Gastroesophageal sphincter (tissue), 4 donors: ENCODE results near the gene PLCB1. TPM values are rescaled to one million over a fixed set of nuclear protein-coding genes. Genes with fewer than 3 reads are reported as not detected.
"Not testable (repeated sequence)": the region's sequence is repeated elsewhere in the genome, so short reads cannot be mapped to it uniquely, and the experiment has no call there.

Experiments
- ATAC-seq: fragments of 150-250 bp; one replicate; pipeline ENCODE4 v1.9.1; 2016; ENCODE audit warnings: mild to moderate bottlenecking, moderate library complexity
- H3K27ac ChIP-seq, 4 donors: fragments of 200-600 bp; sonication (generic) in 3 of 4; 1 replicate in 3 of 4; 2 replicates in 1 of 4; pipeline ENCODE4 v1.5.1; 2016 to 2019
- H3K27me3 ChIP-seq: fragments of 200-600 bp; sonication (generic); one replicate; pipeline ENCODE4 v1.5.1; 2019
- H3K36me3 ChIP-seq, 2 donors: fragments of 200-600 bp; sonication (generic); one replicate each; pipeline ENCODE4 v1.5.1; 2019; ENCODE audit warnings: control low read depth in 1 of 2
- H3K4me1 ChIP-seq, 3 donors: fragments of 200-600 bp; sonication (generic); 1 replicate in 2 of 3; 2 replicates in 1 of 3; pipeline ENCODE4 v1.5.1; 2016 to 2019; ENCODE audit warnings: control low read depth in 2 of 3
- H3K4me3 ChIP-seq, 2 donors: fragments of 200-600 bp; sonication (generic); one replicate each; pipeline ENCODE4 v1.5.1; 2019; ENCODE audit warnings: mild to moderate bottlenecking in 1 of 2, moderate library complexity in 1 of 2
- H3K9me3 ChIP-seq, 3 donors: fragments of 200-600 bp; sonication (generic); one replicate each; pipeline ENCODE4 v1.5.1; 2017 to 2019; ENCODE audit warnings: control low read depth in 2 of 3
- EP300 ChIP-seq: sonication (generic); formaldehyde crosslinking; IDR thresholded peaks from one replicate; pipeline ENCODE4 v1.6.1; 2017; ENCODE audit warnings: antibody characterized with exemption, mild to moderate bottlenecking
- POLR2A ChIP-seq, 2 donors: fragments of 450-650 bp; IDR thresholded peaks; one replicate each; pipeline ENCODE4 v1.6.1; 2017; ENCODE audit warnings: antibody characterized with exemption in 2 of 2, mild to moderate bottlenecking in 2 of 2, moderate library complexity in 1 of 2
- POLR2AphosphoS5 ChIP-seq: sonication (generic); formaldehyde crosslinking; IDR thresholded peaks from one replicate; pipeline ENCODE4 v1.6.1; 2017; ENCODE audit warnings: antibody characterized with exemption
- WGBS, 2 donors: methylation state at CpG; one replicate each; pipeline ENCODE4 v1.1.5; 2018; ENCODE audit warnings: low coverage in 1 of 2; 5-methylcytosine and 5-hydroxymethylcytosine counted together
- total RNA-seq, 4 donors: library from RNA; depleted of rRNA; stranded (reverse); fragments of >200 nt; gene quantifications; one replicate each; pipeline ENCODE4 v1.1.0, GENCODE V29; 2016
- TF ChIP-seq, protein P1 (sequence below), 4 experiments: fragments of 200-600 bp in 2 of 4; fragments of 450-650 bp in 2 of 4; sonication (generic) in 1 of 4; IDR thresholded peaks; one replicate each; pipeline ENCODE4 v1.5.1; 2017 to 2019; ENCODE audit warnings: antibody characterized with exemption in 4 of 4, mild to moderate bottlenecking in 2 of 4, moderate library complexity in 2 of 4

The PLCB1 gene
- total RNA-seq, 4 donors from 2014 or later, result 60.8 to 104 (median 69.0) TPM

DNA sequence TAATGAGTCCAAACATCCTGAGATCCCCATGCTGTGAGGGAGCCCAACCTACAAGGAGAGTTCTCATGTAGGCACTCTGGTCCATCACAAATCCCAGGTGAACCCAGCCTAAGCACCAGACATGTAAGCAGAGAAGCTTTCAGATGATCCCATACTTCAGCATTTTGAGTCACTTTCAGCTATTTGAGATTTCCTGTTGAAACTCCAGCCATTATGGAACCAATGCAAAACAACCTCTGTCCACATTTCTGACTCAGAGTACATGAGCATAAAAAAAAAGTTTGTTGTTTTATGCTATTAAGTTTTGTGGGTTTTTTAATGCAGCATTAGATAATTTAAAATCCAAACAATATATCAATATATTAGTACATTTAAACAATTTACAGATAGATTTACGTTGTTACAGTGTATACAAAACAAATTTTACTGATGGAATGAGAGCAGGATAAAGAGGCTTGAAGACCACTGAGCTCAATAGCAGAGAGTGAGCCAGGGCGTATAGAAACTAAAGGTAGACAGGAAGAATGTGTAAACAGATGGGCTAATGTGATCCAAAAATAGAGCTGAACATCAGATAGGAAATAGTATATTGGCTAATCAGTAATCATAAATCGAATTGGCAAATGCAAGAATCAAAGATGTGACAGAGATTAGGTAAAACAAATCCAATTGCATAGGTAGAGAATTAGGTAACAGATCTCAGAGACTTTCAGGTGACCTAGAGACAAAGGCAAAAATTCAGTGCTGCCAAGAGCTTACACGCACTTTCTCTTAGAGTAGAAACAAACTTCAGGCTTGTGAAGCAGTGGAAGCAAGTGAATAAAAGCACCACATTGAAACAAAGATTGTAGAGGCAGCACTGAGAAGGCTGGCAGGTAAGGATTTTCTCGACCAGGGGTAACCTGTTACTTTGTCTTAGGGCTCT, 36.2 kb upstream of the PLCB1 start:
- Histone ChIP-seq H3K27me3 (no peaks in the 10 kb centered on the region), H3K36me3 (no peaks in the 10 kb centered on the region), H3K9me3 (no peaks in the 10 kb centered on the region), H3K4me1 (peaks cover 9 to 34% (median 9%) of the 10 kb centered on the region in 3 donors), H3K4me3 (no peak overlapping the region), H3K27ac (peak overlapping the region in 1 of 4 donors; percentile 75)
- TF ChIP-seq POLR2A (IDR thresholded peaks at IDR 0.05), result no peak
- TF ChIP-seq POLR2AphosphoS5, result no peak
- no peak for TF ChIP-seq EP300
- TF ChIP-seq, protein P1, sequence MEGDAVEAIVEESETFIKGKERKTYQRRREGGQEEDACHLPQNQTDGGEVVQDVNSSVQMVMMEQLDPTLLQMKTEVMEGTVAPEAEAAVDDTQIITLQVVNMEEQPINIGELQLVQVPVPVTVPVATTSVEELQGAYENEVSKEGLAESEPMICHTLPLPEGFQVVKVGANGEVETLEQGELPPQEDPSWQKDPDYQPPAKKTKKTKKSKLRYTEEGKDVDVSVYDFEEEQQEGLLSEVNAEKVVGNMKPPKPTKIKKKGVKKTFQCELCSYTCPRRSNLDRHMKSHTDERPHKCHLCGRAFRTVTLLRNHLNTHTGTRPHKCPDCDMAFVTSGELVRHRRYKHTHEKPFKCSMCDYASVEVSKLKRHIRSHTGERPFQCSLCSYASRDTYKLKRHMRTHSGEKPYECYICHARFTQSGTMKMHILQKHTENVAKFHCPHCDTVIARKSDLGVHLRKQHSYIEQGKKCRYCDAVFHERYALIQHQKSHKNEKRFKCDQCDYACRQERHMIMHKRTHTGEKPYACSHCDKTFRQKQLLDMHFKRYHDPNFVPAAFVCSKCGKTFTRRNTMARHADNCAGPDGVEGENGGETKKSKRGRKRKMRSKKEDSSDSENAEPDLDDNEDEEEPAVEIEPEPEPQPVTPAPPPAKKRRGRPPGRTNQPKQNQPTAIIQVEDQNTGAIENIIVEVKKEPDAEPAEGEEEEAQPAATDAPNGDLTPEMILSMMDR (IDR thresholded peaks at IDR 0.05), result no peak
- WGBS, 2 donors, result 61 to 83% methylated on average over 3 to 5 of the region's 5 CpGs
- ATAC-seq, result no peak

DNA sequence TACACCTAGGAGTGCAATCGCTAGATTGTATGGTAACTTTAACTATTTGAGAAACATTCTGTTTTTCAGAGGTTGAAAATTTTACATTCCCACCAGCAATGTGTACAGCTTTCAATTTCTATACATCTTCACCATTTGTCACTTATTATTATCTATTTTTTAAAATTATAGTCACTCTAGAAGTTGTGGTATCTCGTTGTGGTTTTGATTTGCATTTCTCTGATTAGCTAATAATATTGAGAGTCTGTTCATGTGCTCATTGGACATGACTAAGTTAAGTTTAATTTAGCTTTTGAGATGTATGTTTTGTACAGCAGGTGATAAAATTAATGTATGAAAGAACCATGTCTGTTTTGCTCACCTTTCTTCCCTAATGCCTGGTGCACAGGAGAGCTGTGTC, 34.8 kb upstream of the PLCB1 start:
- no peak for ATAC-seq
- WGBS, 2 donors, result 39 to 97% methylated on average over 2 of the region's 2 CpGs
- Histone ChIP-seq H3K9me3 (no peaks in the 10 kb centered on the region), H3K36me3 (no peaks in the 10 kb centered on the region), H3K4me3 (no peak overlapping the region), H3K27me3 (no peaks in the 10 kb centered on the region), H3K27ac (no peak overlapping the region), H3K4me1 (peaks cover 9 to 34% (median 9%) of the 10 kb centered on the region in 3 donors)
- TF ChIP-seq POLR2AphosphoS5 (no peak), POLR2A (IDR thresholded peaks at IDR 0.05) (no peak), EP300 (no peak)
- TF ChIP-seq, protein P1 (IDR thresholded peaks at IDR 0.05), result no peak

DNA sequence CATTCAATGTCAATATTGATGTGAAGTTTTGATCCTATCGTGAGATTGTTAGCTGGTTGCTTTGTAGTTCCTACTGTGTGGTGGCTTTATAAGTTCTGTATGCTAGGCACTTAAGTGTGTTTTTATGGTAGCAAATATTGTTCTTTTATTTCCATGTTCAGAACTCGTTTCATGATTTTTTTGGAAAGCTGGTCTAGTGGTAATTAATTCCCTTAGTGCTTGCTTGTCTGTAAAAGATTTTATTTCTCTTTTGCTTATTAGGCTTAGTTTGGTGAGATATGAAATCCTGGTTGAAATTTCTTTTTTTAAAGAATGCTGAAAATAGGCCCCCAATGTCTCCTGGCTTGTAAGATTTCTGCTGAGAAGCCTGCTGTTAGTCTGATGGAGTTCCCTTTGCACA, 27.8 kb upstream of the PLCB1 start:
- no peak for ATAC-seq
- H3K27me3 ChIP-seq, result no peaks in the 10 kb centered on the region
- no peak overlapping the region for H3K27ac ChIP-seq
- H3K9me3 ChIP-seq, result peaks cover 0 to 32% (median 0%) of the 10 kb centered on the region in 3 donors
- H3K4me1 ChIP-seq, result no peaks in the 10 kb centered on the region
- 93% methylated on average over 2 of the region's 2 CpGs for WGBS, 2 donors
- H3K4me3 ChIP-seq, result no peak overlapping the region
- H3K36me3 ChIP-seq, result no peaks in the 10 kb centered on the region
- TF ChIP-seq POLR2A (IDR thresholded peaks at IDR 0.05) (no peak), EP300 (no peak), POLR2AphosphoS5 (no peak)
- TF ChIP-seq, protein P1 (IDR thresholded peaks at IDR 0.05), result no peak

DNA sequence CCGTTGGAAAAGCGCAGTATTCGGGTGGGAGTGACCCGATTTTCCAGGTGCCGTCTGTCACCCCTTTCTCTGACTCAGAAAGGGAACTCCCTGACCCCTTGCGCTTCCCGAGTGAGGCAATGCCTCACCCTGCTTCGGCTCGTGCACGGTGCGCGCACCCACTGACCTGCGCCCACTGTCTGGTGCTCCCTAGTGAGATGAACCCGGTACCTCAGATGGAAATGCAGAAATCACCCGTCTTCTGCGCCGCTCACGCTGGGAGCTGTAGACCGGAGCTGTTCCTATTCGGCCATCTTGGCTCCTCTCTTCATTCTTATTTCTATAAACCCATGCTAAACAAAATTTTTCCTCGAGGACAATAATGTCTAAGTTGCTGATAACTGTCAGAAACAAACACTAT, 17.5 kb upstream of the PLCB1 start:
- H3K4me1 ChIP-seq, result peaks cover 7 to 25% (median 8%) of the 10 kb centered on the region in 3 donors
- not testable (repeated sequence) for H3K9me3 ChIP-seq, H3K27me3 ChIP-seq, H3K27ac ChIP-seq, H3K36me3 ChIP-seq, H3K4me3 ChIP-seq, ATAC-seq
- WGBS, 2 donors, result 95 to 97% methylated on average over 6 to 9 of the region's 21 CpGs

DNA sequence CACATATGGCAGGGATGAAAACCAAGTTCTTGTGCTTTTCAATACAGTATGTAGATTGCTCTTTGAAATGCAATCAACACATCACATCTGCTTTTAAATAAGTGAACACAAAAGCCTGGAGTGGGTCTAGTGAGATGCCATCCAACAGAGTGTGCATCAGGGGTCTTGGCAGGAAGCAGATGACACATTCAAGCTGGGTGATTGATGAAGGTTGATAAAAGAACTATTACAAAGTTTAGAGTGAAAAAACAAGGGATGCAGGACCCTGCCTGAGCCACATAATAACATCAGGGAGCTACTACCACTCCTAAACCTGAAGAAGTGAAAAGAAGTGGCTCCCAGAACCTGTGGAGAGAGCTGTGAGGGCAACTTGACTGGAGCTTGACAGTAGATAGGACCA, 16.6 kb upstream of the PLCB1 start:
- Histone ChIP-seq H3K27ac (peak overlapping the region in 1 of 4 donors; percentile 32), H3K9me3 (no peaks in the 10 kb centered on the region)
- TF ChIP-seq, protein P1 (IDR thresholded peaks at IDR 0.05), result no peak
- TF ChIP-seq EP300 (no peak), POLR2AphosphoS5 (no peak), POLR2A (IDR thresholded peaks at IDR 0.05) (no peak)

More for the DNA sequence above, 16.6 kb upstream of the PLCB1 start:
- Histone ChIP-seq H3K4me1 (peaks cover 7 to 25% (median 8%) of the 10 kb centered on the region in 3 donors), H3K36me3 (no peaks in the 10 kb centered on the region), H3K27me3 (no peaks in the 10 kb centered on the region), H3K4me3 (no peak overlapping the region)
- ATAC-seq, result no peak
